Measurements from ENCODE around the gene NMNAT3.
A peak's percentile ranks its signal among the peaks of the same experiment; 100 is the strongest.

The NMNAT3 gene

GRCh38 chr3:139652561-139652960 lies 25.2 kb downstream of the NMNAT3 start:
- H3K4me3 ChIP-seq, result no peak overlapping the region
- H4K20me1 ChIP-seq, result no peaks in the 10 kb centered on the region
- H3K27me3 ChIP-seq, result 0 out of 22 replicates have a peak, but pooled peaks cover 0 to under 1% (median 0%) of the 10 kb centered on the region in 11 experiments
- no peaks in the 10 kb centered on the region for H3K9me3 ChIP-seq (replicated peaks in 1 of 11)
- no peak overlapping the region for H3K9ac ChIP-seq
- TF ChIP-seq Cebpa-rat (IDR thresholded peaks at IDR 0.05), result no peak
- H3K36me3 ChIP-seq, result no peaks in the 10 kb centered on the region
- no peak overlapping the region for H3K27ac ChIP-seq
- 0 out of 20 replicates have a peak, but pooled peaks cover 0 to 6% (median 0%) of the 10 kb centered on the region in 10 experiments for H3K4me1 ChIP-seq
- H3K4me2 ChIP-seq, result no peak overlapping the region

GRCh38 chr3:139647866-139648435 lies 29.8 kb downstream of the NMNAT3 start:
- Histone ChIP-seq H3K4me3 (no peak overlapping the region), H3K27me3 (0 out of 22 replicates have a peak, but pooled peaks cover 0 to 9% (median 0%) of the 10 kb centered on the region in 11 experiments), H3K27ac (no peak overlapping the region), H3K36me3 (no peaks in the 10 kb centered on the region), H3K4me1 (peaks cover 0 to 17% (median 6%) of the 10 kb centered on the region in 10 experiments; a peak in 14 of 20 replicates), H3K4me2 (no peak overlapping the region), H3K9ac (no peak overlapping the region), H3K9me3 (replicated peaks in 1 of 11) (peaks cover 0 to 8% (median 0%) of the 10 kb centered on the region in 11 experiments; a peak in 3 of 22 replicates), H4K20me1 (no peaks in the 10 kb centered on the region)
- no peak for TF ChIP-seq Cebpa-rat (IDR thresholded peaks at IDR 0.05)

GRCh38 chr3:139646512-139646911 lies 31.3 kb downstream of the NMNAT3 start:
- H3K9me3 ChIP-seq (replicated peaks in 1 of 11), result peaks cover 0 to 8% (median 0%) of the 10 kb centered on the region in 11 experiments; a peak in 3 of 22 replicates
- H3K27ac ChIP-seq, result no peak overlapping the region
- no peak for TF ChIP-seq Cebpa-rat (IDR thresholded peaks at IDR 0.05)
- H3K36me3 ChIP-seq, result no peaks in the 10 kb centered on the region
- peaks cover 0 to 31% (median 17%) of the 10 kb centered on the region in 10 experiments; a peak in 16 of 20 replicates for H3K4me1 ChIP-seq
- H3K27me3 ChIP-seq, result 0 out of 22 replicates have a peak, but pooled peaks cover 0 to 9% (median 0%) of the 10 kb centered on the region in 11 experiments
- H3K9ac ChIP-seq, result no peak overlapping the region
- H3K4me3 ChIP-seq, result no peak overlapping the region
- no peaks in the 10 kb centered on the region for H4K20me1 ChIP-seq
- no peak overlapping the region for H3K4me2 ChIP-seq

DNA sequence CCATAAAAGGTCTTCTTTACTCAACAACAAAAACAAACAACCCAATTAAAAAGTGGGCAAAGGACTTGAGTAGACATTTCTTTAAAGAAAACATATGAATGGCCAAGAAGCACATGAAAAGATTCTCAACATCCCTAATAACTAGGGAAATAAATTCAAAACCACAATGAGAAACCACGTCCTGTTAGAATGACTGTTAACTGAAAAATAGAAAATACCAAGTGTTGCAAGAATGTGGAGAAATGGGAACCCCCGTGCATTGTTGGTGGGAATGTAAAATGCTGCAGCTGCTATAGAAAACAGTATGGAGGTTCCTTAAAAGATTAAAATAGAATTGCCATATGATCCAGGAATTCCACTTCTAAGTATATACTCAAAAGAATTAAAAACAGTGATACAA lies 34.8 kb downstream of the NMNAT3 start:
- Histone ChIP-seq H3K27me3 (peaks cover 0 to 9% (median 0%) of the 10 kb centered on the region in 11 experiments; a peak in 1 of 22 replicates), H3K4me2 (peak overlapping the region; percentile 11 to 95 (median 66); a peak in 20 of 22 replicates), H3K4me3 (no peak overlapping the region), H3K36me3 (no peaks in the 10 kb centered on the region), H3K9me3 (replicated peaks in 1 of 11) (peaks cover 0 to 8% (median 0%) of the 10 kb centered on the region in 11 experiments; a peak in 3 of 22 replicates), H3K27ac (peak overlapping the region in 8 of 11 experiments; percentile 31 to 77 (median 65); a peak in 16 of 22 replicates), H3K9ac (peak overlapping the region in 3 of 11 experiments; percentile 2 to 57 (median 34); a peak in 3 of 22 replicates), H3K4me1 (peaks cover 0 to 53% (median 17%) of the 10 kb centered on the region in 10 experiments; a peak in 16 of 20 replicates), H4K20me1 (no peaks in the 10 kb centered on the region)
- 0 out of 22 replicates have a peak, but pooled peaks of 1 of the 11 experiments have one; percentile 32 for TF ChIP-seq Cebpa-rat (IDR thresholded peaks at IDR 0.05)

DNA sequence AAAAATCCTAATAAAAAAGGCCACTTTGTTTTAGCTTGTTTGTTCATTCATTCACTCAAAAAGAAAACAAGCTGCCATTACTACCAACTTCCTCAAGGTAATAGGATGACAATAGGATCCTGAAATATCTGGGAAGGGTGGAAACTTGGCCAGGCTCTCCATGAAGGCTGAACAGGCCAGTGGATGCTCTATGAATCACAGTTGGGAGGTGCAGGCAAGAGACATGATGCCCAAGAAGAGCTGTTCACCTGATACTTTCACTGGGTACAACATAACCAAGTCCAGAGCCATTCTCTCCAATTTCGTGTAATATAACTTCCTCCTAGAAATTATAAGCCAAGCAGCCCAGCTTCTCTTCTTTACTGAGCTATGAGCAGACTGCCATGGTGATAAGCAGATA lies 37.3 kb downstream of the NMNAT3 start:
- H3K27ac ChIP-seq, result no peak overlapping the region; a peak in 1 of 22 replicates
- no peak overlapping the region for H3K4me3 ChIP-seq
- H3K9ac ChIP-seq, result no peak overlapping the region
- H3K4me1 ChIP-seq, result peaks cover 0 to 53% (median 17%) of the 10 kb centered on the region in 10 experiments; a peak in 16 of 20 replicates
- H3K4me2 ChIP-seq, result peak overlapping the region in 3 of 11 experiments; percentile 2 to 89 (median 69); a peak in 4 of 22 replicates
- H4K20me1 ChIP-seq, result no peaks in the 10 kb centered on the region
- H3K36me3 ChIP-seq, result no peaks in the 10 kb centered on the region
- TF ChIP-seq Cebpa-rat (IDR thresholded peaks at IDR 0.05), result no peak
- peaks cover 0 to 8% (median 0%) of the 10 kb centered on the region in 11 experiments; a peak in 3 of 22 replicates for H3K9me3 ChIP-seq (replicated peaks in 1 of 11)
- peaks cover 0 to 5% (median 0%) of the 10 kb centered on the region in 11 experiments; a peak in 1 of 22 replicates for H3K27me3 ChIP-seq

- H3K4me3 ChIP-seq, result no peak overlapping the region
- H3K27me3 ChIP-seq, result peaks cover 0 to 4% (median 0%) of the 10 kb centered on the region in 11 experiments; a peak in 1 of 22 replicates
- peaks cover 0 to 53% (median 17%) of the 10 kb centered on the region in 10 experiments; a peak in 16 of 20 replicates for H3K4me1 ChIP-seq
- peaks cover 0 to 6% (median 0%) of the 10 kb centered on the region in 11 experiments; a peak in 3 of 22 replicates for H3K9me3 ChIP-seq (replicated peaks in 1 of 11)
- TF ChIP-seq Cebpa-rat (IDR thresholded peaks at IDR 0.05), result no peak
- no peaks in the 10 kb centered on the region for H3K36me3 ChIP-seq
- no peaks in the 10 kb centered on the region for H4K20me1 ChIP-seq
- no peak overlapping the region for H3K27ac ChIP-seq
- no peak overlapping the region for H3K9ac ChIP-seq
- peak overlapping the region in 3 of 11 experiments; percentile 6 to 89 (median 69); a peak in 4 of 22 replicates for H3K4me2 ChIP-seq
These were observed 38.1 kb downstream of the NMNAT3 start for GRCh38 chr3:139639662-139640061.

DNA sequence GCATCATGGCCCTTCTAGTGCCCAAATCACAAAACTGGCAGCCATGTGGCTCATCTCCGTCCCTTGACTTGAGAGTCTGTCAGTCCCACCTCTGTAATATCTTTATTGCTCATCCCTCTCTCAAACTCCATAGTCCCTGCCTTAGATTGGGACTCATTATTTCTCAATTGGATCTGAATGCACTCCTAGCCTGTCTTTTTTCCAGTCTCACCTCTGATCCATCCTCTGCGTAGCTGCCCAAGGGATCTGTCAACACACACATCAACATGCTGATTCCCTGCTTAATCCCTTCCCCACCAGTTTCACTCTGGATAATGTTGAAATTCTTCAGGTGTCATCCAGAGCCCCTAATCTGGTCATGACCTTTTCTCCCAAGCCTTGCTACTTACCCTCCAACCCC lies 39.3 kb downstream of the NMNAT3 start:
- Histone ChIP-seq H3K4me3 (no peak overlapping the region), H3K27ac (no peak overlapping the region), H4K20me1 (no peaks in the 10 kb centered on the region), H3K4me1 (peaks cover 0 to 45% (median 16%) of the 10 kb centered on the region in 10 experiments; a peak in 16 of 20 replicates), H3K4me2 (no peak overlapping the region), H3K9ac (no peak overlapping the region), H3K9me3 (replicated peaks in 1 of 11) (no peaks in the 10 kb centered on the region; a peak in 1 of 22 replicates), H3K27me3 (no peaks in the 10 kb centered on the region; a peak in 1 of 22 replicates), H3K36me3 (no peaks in the 10 kb centered on the region)
- TF ChIP-seq Cebpa-rat (IDR thresholded peaks at IDR 0.05), result no peak

GRCh38 chr3:139636511-139636910 lies 41.3 kb downstream of the NMNAT3 start:
- no peak for TF ChIP-seq Cebpa-rat (IDR thresholded peaks at IDR 0.05)
- Histone ChIP-seq H3K4me3 (no peak overlapping the region), H3K9me3 (replicated peaks in 1 of 11) (no peaks in the 10 kb centered on the region; a peak in 1 of 22 replicates), H3K27ac (no peak overlapping the region), H4K20me1 (no peaks in the 10 kb centered on the region), H3K36me3 (no peaks in the 10 kb centered on the region), H3K9ac (no peak overlapping the region), H3K27me3 (no peaks in the 10 kb centered on the region; a peak in 1 of 22 replicates), H3K4me2 (no peak overlapping the region), H3K4me1 (peaks cover 0 to 25% (median 0%) of the 10 kb centered on the region in 10 experiments; a peak in 6 of 20 replicates)

DNA sequence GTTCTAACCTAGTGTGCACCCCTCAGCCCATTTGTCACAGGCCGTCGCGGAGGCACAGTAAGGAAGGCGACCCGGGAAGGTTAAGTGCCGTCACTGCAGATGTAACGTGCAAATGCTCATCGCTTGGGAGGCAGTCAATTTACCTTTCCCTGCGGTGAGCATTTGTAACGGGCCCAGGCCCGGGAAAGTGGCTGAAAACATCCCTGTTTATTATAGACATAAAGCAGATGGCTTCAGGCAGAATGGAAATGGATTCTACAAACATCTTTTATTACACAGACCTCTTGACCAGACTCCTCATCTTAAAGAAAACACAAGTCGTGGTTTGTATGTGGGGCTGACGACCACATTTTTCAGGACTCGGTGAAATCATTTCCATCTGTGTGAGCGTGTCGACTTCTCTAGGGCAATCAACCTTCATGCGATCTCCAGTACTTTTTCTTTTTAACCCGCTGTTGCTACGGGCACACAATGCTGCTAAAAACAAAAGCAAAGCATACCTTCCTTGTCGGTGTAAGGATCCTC lies 43.6 kb downstream of the NMNAT3 start:
- H3K27me3 ChIP-seq, result no peaks in the 10 kb centered on the region; a peak in 1 of 22 replicates
- no peak overlapping the region for H3K27ac ChIP-seq
- no peaks in the 10 kb centered on the region for H3K9me3 ChIP-seq (replicated peaks in 1 of 11)
- H3K4me1 ChIP-seq, result peaks cover 0 to 2% (median 0%) of the 10 kb centered on the region in 10 experiments; a peak in 4 of 20 replicates
- no peaks in the 10 kb centered on the region for H4K20me1 ChIP-seq
- H3K36me3 ChIP-seq, result no peaks in the 10 kb centered on the region
- H3K9ac ChIP-seq, result no peak overlapping the region
- H3K4me3 ChIP-seq, result no peak overlapping the region
- no peak overlapping the region for H3K4me2 ChIP-seq
- no peak for TF ChIP-seq Cebpa-rat (IDR thresholded peaks at IDR 0.05)

All from BLaER1 treated with 17β-estradiol and CSF1 and Interleukin-3, amounts not matched to agents 10 nM and 100 nM (cell line).